Sigmoid colon (tissue), 4 donors: ENCODE measurements around the gene MORN1.

Experiments
- CTCF ChIP-seq, 4 experiments: fragments of 450-650 bp in 3 of 4; fragments of 200-600 bp in 1 of 4; IDR thresholded peaks; one replicate each; pipeline ENCODE4 v1.5.1; 2016 to 2019; ENCODE audit warnings: antibody characterized with exemption in 4 of 4, mild to moderate bottlenecking in 3 of 4, moderate library complexity in 2 of 4
- EP300 ChIP-seq, 4 donors: sonication (generic); formaldehyde crosslinking; IDR thresholded peaks; one replicate each; pipeline ENCODE4 v1.6.1; 2017; ENCODE audit warnings: antibody characterized with exemption in 4 of 4

DNA sequence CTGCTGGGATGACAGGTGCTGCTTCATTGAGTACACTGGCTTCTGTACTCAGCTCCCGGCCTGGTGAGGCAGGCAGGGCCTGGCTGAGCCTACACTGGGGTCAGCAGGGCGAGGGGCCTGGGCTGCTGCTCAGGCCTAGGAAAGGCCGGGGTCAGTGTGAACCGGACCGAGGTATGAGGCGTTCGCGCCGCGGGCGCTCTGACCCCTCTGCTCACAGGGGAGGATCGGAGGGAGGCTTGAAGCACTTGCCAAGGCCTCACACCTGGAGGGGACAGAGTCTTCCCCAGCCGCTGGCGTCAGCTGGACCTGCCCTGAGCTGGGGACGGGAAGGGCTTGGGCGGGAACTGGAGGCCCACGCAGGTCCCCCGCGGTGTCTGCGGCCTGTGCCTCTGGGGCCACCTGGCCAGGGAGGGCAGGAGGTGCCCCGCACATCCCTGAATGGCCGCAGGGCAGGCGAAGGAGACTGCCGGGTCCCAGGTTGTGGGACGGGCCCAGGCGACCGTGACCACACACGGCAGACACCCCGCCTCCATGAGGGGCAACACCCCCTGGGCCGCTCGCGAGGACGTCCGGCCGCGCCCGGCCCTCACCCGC, 20.5 kb upstream of the MORN1 start:
- TF ChIP-seq CTCF (IDR thresholded peaks at IDR 0.05) (no peak), EP300 (IDR thresholded peaks at IDR 0.05) (no peak)
